GM12801 (cell line): ENCODE measurements around the gene RFX6.

Experiments
- TF ChIP-seq, protein P1 (sequence below): IDR thresholded peaks from one replicate; pipeline ENCODE4 v1.5.1; 2011; ENCODE audit warnings: control low read depth; ENCODE audit not compliant: insufficient read length; ENCODE audit errors: extremely low read depth

Gene RFX6

GRCh38 chr6:116858060-116858459 is 19.0 kb upstream of the RFX6 start:
- TF ChIP-seq, protein P1, sequence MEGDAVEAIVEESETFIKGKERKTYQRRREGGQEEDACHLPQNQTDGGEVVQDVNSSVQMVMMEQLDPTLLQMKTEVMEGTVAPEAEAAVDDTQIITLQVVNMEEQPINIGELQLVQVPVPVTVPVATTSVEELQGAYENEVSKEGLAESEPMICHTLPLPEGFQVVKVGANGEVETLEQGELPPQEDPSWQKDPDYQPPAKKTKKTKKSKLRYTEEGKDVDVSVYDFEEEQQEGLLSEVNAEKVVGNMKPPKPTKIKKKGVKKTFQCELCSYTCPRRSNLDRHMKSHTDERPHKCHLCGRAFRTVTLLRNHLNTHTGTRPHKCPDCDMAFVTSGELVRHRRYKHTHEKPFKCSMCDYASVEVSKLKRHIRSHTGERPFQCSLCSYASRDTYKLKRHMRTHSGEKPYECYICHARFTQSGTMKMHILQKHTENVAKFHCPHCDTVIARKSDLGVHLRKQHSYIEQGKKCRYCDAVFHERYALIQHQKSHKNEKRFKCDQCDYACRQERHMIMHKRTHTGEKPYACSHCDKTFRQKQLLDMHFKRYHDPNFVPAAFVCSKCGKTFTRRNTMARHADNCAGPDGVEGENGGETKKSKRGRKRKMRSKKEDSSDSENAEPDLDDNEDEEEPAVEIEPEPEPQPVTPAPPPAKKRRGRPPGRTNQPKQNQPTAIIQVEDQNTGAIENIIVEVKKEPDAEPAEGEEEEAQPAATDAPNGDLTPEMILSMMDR, result no peak

DNA sequence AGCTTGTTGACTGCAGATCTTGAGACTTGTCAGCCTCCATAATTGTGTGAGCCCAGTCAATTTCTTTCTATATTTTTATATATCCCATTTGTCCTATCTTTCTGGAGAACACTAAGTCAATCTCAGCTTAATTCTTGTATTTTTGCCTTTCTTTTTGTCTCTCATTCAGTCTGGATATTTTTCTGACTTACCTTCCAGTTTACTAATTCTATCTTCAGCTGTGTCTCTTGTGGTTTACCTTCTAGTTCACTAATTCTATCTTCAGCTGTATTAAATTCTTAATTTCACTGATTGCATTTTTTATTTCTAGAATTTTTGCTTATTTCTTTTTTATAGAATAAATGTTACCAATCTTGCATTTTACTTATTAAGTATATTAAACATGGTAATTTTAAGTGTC is 17.8 kb upstream of the RFX6 start:
- TF ChIP-seq, protein P1, result no peak

GRCh38 chr6:116866281-116866871 is 10.7 kb upstream of the RFX6 start:
- TF ChIP-seq, protein P1, result no peak

DNA sequence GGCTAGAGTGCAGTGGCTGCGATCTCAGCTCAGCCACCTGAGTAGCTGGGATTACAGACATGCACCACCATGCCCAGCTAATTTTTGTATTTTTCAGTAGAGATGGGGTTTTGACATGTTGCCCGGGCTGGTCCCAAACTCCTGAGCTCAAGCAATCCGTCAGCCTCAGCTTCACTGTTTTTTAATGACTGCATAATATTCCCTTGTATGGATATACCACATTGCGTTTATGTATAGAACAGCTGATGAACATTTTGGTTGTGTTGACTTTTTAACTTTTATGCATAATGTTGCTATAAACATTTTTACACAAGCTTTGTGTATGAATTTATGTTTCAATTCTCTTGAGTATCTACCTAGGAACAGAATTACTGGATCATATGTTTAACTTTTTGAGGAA is 4.3 kb upstream of the RFX6 start:
- TF ChIP-seq, protein P1, result no peak

- TF ChIP-seq, protein P1, result no peak
Measured at GRCh38 chr6:116876107-116876506, 935 bp upstream of the RFX6 start.

DNA sequence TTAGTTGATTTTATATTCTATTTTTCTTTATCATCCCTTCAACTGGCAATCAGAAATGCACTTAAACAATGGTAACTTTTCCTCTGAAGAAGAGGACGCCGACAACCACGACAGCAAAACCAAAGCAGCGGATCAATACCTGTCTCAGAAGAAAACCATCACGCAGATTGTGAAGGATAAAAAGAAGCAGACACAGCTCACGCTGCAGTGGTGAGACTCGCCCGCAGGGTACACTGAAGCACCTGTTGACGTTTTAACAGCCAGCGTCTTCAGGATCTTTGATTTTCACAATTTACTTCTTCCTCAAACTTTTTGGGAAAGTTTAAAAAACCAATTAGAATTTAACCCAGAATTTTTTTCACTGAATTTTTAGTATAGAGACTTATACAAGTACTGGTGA is 701 bp downstream of the RFX6 start:
- TF ChIP-seq, protein P1, result no peak

DNA sequence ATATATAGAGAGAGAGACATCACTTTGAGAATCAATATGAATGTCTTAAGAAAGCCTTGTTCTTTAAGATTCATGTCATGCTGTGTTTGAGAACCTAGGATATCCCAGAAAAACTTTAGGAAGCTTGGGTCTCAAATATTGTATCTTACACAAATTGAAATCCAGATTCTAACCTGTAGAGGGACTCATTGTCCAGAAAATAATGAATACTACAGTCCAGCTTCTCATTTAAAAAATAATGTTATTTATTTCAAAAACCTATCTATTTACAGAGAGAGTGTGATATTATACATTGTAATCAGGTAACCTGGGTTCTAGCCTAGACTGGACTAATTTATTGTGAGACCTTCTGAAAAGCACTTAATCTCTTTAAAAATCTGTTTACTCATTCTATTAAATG is 4.2 kb downstream of the RFX6 start:
- TF ChIP-seq, protein P1, result no peak
